NOMO-1 treated with dmso at 0.1 percent for 144 hours (cell line): ENCODE data around the gene IL15RA.
"Not testable (repeated sequence)": the region's sequence is repeated elsewhere in the genome, so short reads cannot be mapped to it uniquely, and the experiment has no call there.

Experiments used
- DNase-seq: peaks from one replicate; lab custom pipeline; 2025; ENCODE audit not compliant: unreplicated experiment; lab: John Stamatoyannopoulos, UW

IL15RA gene

DNA sequence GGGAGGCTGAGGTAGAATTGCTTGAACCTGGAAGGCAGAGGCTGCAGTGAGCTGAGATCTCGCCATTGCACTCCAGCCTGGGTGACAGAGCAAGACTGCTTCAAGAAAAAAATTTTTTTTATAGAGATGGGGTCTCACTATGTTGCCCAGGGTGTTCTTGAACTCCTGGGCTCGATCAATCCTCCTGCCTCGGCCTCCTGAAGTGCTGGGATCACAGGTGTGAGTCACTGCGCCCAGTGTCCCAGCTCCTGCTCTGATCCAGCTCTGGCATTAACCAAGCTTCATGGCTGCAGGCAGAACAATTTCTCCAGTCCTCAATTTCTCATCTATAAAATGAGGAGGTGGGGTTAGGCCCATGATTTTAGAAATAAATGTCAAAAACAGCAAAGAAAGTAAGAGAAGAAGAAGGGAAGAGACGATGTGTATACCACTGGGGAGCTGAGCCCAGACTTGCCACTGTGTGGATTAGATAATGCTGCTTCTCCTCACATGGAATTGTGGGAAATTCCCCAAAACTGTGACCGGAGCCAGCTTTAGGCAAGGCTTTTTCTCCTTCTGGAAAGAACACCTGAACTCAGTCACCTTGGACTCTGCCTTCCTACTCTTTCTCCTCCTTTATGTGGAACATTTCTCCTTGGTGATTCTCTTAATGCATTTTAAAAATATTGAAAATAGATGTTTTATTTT lies 25.5 kb downstream of the IL15RA start:
- no peak for DNase-seq

DNA sequence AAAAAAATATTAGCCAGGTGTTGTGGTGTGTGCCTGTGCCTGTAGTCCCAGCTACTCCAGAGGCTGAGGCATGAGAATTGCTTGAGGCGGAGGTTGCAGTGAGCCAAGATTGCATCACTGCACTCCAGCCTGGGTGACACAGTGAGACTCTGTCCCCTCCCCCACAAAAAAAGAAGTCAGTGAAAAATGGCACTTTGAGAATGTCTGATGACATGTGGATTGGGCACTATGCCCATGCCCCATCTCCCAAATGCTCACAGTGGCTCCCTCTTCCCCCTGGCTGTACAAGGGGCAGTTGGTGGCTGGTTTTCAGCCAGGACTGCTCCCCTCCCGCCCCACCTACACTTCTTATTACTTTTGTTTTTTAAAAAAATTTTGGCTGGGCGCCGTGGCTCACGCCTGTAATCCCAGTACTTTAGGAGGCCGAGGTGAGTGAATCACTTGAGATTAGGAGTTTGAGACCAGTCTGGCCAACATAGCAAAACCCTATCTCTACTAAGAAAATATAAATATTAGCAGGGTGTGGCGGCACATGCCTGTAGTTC lies 26.1 kb downstream of the IL15RA start:
- no peak for DNase-seq

DNA sequence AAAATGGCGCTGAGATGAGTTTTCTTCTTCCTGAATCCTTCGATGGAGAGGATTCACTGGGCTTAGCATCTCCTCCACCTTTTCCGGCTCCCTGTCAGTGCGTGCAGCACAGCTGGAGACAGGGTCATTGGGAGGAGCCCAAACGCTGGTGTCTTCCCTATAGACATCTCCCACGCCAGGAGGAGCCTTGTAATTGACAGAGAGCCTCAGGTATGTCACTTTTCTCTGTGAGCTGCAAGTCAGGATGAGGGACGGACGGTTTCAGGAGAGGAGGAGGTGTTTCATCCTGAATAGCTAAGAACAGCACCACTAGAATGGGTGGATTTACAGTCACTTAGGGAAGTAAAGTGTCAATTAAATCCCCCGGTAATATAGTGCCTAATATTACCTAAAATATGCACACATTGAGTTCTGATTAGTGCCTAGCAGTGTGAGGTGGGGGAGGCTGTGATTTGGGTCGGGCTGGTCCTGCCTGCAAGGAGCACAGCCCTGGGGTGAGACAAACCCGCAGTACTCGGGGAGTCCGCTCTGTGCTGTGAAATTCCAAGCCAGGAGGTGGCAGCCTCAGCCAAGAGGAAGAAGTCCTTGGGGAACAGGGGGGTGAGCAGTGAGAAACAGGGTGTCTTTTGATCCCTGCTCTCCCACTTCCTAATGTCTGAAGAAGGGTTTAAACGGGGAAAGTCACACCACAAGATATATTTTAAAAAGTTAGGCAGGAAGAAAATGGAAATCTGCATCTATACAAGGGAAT lies 28.2 kb downstream of the IL15RA start:
- DNase-seq, result no peak

DNA sequence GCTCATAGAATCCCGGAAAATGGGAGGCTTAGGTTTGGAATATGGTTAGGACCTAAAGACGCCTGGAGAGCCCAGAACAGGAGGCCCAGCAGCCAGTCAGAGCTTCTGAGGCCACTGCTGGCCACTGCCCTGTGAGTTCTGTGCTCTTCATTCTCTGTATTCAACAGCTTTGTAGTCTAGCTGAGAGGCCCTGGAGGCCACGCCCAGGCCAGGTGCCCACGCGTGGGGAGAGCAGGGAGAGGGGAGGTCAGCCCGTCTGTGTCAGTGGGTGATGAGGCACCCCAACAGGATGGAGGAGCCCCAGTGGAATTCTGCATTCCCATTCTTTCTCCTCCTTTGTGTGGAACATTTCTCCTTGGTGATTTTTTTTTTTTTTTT lies 29.1 kb downstream of the IL15RA start:
- DNase-seq, result no peak

DNA sequence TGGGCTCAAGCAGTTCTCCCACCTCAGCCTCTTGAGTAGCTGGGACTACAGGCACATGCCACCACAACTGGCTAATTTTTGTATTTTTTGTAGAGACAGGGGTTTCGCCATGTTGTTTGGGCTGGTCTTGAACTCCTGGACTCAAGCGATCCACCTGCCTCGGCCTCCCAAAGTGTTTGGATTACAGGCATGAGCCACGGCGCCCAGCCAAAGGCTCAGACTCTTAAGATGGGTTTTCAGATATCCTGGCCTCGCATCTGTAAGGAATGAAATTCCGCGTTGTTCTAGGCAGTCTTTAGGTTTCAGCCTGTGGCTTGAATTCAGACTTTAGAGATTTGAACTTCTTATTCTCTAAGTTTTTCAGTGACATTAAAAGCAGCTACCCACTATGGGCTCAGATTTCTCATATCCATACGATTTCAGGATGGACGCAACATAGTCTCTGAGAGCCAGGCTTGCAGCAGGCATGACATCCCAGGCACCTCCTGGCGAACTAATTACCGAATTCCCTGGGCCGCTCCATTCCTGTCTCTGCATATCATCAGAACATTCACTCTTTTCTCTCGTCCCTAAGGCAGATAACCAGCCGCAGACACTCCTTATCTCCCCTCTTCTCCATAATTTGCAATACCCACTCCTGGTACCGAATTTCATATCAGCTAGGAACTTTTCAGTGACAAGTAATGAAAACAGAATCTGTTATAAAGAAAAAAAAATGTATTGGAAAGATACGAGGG lies 29.7 kb downstream of the IL15RA start:
- DNase-seq, result no peak

DNA sequence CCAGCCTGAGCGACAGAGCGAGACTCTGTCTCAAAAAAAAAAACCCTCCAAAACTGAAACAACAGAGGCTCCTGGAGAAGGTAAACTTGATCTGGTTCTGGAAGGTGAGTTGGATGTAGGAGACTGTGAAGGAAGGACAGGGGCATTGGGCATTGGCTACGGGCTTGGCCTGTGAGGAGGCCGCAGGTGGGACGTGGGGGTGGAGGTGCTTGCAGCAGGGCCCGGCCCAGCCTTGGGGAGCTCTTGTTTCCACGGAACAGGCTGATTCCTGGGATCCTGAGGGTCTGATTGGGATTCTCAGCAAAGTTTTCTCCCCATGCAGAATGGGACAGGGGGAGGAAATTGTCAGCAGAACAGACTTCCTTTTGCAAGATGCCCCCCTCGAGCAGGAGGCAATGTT lies 30.6 kb downstream of the IL15RA start:
- DNase-seq, result no peak

DNA sequence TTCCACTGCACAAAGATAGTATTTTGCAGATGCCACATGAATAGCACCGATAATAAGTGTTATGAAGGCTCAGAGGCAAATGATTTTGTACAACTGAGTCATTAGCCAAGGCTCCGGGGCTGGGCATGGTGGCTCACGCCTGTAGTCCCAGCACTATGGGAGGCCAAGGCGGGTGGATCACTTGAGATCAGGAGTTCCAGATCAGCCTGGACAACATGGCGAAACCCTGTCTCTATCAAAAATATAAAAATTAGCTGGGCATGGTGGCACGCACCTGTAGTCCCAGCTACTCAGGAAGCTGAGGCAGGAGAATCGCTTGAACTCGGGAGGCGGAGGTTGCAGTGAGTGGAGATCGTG lies 30.9 kb downstream of the IL15RA start:
- DNase-seq, result not testable (repeated sequence)

DNA sequence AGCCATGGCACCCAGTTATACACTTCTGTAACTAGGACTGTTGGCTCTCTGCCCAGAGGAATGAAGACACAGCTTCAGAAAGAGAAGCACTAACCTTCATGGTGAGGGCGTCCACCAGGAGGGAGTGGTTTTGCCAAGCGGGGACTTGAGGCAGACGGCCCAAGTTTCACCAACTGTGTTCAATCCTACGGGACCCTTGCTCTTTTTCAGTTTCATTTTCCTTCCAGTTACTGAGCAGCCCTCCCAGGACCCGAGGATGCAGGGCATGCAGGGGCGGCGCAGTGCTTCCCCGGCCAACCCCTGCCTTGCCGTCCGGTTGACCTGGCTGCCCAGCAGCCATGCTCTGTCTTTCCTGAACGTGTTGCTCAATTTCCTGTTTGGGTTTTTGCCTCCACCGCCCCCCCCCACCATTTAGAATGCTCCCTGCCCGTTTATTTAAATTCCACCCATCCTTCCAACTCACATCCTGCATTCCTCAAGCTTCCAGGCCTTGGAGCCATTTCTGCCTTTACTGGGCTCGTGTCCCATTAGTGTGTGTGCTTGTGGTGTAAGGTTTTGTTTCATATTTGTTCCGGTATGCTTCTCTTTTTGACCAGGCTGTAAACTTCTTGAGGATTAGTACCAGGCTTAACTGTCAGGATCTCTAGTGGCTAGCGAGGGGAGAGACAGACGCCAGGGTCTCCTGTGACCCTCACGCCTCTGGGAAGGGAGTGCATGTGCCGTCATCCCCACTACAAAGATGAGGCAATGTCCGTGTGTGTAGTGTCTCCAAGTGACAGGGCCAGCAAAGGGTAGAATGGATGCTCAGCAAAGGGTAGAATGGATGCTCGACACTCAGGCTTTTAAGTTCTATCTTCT lies 31.6 kb downstream of the IL15RA start:
- DNase-seq, result peak; percentile 6

DNA sequence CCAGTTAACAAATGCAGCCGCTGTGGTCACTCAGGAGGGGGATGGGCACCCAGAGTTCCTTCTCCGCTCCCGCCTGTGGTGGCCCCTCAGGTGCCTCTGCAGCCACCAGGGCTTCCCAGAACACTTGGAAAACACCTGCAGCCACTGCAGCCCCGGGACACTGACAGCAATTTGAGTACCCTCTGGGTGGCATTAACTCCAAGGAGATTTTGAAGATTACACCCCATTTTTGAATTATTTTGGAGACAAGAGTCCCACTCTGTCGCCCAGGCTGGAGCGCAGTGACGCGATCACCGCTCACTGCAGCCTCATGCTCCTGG lies 32.2 kb downstream of the IL15RA start:
- DNase-seq, result no peak

DNA sequence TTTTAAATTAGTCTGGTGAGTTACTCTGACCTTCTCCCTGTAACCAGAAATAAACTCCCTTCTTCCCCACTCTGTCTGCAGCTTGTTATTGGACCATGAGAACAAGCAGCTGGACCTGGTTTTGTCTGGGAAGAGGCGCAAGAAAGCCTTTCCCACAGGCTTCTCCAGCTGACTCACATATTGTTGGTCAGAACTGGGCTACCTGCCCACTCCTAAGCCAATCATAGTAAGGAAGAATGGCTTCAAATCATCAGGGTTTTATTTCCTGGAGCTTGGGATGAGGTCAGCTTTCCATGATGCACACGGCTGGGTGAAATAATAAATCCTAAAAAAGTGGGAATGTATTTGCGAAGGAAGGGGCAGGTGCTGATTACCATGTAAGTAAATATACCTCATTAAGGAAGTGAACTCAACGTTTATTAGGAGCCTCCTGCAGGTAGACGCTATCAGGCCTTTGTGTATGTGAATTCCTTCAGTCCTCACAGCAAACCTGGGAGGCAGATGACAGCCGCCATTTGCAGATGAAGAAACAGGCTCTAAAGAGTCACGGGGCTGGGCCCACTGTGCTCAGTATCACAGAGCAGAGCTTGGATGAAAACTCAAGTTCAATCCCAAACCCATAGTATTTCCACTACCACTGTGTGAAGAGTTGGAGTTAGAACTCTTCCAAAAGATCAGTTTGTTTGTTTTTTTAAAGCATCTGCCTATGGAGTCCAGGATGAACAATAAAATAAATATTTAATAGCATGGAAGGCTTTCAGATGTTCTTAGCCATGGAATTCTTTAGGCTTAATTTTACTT lies 32.8 kb downstream of the IL15RA start:
- DNase-seq, result no peak

DNA sequence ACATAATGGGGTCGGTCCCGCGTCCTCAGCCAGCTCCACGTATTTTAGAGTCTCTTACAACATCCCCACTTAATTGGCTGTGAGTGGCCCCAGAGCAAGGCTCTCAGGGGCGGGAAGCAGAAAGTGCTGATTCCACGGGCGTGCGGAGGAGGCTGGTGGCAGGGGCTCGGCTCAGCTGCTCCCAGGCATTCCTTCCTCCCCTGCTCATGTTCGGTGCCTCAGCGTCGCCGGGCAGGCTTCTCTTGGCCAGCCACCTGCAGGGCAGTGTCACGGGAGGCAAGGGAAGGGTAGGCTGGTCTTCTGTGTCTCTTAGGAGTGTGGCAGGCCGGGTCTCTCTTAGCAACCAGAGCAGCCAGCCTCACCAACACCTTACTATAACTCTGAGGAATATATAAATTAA lies 33.8 kb downstream of the IL15RA start:
- DNase-seq, result no peak

DNA sequence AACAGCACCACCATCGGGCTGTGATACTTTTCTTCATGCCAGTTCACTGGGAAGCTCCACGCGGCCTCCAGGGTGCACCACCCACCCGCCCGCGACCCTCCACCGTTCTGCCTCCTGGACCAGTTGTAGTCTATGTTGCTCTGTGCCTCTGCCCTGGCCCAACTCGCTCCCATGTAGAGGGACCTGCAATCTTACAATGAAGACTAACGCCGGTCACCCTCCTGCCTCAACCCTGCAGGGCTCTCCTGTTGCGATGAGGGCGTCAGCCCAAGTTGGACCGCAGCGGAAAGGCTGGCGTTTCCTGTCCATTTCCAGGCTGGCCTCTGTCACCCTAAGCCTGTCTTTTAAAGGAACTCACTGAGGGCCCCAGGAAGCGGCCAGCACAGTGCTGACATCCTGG lies 34.9 kb downstream of the IL15RA start:
- DNase-seq, result no peak

DNA sequence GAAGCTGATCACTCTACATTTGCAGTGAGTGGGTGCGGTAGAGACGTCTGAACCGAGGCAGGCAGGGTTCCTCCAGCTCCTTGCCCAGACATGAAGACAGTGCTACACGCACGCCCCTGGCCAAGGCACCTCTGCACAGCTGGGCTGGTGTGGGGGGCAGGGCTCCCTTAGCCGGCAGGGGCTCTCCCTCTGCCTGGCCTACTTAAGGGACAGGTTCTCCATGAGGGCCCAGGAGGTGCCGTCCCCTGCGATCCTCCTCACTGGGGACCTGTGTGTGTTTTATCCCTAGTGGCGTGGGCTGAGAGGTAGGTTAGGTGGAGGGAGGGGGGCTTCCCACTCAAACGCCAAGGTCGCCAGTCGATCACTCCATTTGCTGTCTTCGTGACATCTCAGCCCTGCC lies 35.3 kb downstream of the IL15RA start:
- DNase-seq, result no peak

DNA sequence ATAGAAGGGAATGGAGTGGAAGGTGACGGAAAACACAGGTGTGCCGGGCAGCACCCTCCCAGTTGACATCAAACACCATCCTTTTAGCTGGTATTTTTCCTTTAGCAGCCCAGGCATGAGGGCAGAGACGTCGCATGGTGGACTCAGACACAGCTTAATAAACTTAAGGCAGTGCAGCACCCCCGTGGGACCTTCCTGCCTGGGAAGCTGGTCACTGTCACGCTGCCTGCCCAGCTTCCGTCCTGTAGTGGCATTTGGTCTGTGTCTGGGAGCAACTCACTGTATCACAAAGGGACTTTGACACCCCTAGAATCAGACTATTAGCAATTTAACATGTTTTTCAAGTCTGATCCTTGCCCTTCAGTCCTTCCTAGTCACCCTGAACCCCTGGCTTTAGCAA lies 35.8 kb downstream of the IL15RA start:
- no peak for DNase-seq

DNA sequence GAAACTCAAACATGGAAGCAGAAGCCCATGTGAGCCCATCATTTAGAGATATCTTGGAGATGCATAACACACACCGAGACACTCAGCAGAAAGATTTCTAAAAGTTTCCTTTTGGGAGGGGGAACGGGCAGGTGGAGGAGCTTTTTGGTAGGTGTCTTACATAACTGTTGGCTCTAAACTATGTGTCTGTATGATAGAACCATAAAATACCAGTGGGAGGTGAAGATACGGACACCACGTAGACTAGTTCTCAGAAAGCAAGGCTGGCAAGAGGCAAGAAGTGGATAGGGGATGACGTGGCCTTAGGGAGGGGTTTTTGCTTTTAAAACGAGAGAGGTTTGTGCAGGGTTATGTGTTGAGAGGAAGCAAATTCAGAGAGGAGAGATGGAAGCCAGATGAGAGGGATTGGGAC lies 36.5 kb downstream of the IL15RA start:
- no peak for DNase-seq

DNA sequence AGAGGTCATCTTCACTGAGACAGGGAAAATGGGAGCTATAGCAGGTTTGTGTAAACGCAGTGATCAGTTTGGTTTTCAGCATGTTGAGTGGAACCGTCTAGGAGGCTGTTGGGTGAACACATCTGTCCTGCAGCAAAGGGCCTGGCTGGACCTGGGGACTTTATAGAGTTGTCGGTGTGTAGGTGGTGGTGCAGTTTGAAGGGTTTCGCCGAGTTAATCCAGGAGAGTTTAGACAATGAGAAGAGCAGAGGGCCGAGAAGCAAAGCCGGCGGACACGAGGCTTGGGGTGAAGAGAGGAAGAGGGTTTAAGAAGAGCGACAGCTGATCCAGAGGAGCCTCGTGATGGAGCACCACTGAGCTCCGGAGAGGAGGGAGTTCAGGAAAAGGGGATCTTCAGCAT lies 39.1 kb downstream of the IL15RA start:
- no peak for DNase-seq

DNA sequence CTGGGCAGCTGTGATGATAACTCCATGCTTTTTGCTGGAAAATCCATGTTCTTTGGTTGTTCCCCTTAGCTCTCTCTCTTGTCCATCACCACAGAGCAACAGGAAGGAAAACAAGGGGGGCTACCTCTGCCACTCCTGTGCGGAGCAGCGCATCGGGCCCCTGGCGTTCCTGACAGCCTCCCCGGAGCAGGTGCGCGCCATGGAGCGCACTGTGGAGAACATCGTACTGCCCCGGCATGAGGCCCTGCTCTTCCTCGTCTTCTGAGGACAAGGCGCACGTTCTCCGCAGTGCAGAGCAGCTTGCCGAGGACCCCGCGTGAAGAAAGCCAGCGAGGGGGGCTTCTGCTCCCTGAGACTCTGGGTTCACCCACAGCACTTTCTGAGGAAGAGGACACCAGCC lies 40.3 kb downstream of the IL15RA start:
- DNase-seq, result no peak

DNA sequence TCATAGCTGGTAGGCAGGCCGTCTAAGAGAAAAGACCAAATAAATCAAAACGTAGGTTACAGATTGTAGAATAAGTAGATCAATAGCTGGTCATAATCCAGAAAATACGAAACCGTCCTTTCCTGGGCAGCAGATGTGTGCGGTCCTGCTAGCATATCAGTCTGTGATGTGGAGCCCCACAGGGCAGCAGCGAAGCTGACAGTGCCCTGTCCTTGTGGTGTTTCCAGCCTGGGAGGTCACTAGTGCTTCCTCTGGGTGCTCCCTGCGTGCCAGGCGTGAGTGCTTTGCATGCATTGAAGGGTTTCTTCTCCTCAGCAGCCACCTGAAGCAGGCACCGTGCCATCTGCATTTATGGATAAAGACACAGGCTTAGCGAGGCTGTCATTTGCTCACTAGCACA lies 41.7 kb downstream of the IL15RA start:
- no peak for DNase-seq

DNA sequence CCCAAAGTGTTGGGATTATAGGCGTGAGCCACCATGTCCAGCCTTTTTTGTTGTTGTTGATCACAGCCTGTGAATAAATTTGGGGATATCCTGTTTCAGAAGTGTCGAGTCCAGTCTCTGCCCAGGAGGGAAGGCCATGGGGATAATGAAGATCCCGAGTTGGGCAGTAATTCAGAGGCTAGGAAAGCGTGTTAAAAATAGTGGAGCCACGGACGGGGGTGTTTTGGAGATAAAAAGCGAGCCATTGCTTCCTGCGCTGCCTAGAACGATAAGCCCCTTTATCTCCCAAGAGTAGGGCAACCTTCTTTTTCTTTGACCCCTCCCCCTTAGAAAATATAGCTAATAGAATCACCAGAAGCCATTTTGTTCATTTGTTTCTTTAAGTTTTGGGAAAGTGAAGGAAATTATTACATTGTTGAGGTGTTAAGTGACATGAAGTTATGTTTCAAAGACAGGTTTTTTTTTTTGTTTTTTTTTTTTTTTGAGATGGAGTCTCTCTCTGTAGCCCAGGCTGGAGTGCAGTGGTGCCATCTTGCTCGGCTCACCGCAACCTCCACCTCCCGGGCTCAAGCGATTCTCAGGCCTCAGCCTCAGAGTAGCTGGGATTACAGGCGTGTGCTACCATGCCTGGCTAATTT lies 43.3 kb downstream of the IL15RA start:
- DNase-seq, result no peak

DNA sequence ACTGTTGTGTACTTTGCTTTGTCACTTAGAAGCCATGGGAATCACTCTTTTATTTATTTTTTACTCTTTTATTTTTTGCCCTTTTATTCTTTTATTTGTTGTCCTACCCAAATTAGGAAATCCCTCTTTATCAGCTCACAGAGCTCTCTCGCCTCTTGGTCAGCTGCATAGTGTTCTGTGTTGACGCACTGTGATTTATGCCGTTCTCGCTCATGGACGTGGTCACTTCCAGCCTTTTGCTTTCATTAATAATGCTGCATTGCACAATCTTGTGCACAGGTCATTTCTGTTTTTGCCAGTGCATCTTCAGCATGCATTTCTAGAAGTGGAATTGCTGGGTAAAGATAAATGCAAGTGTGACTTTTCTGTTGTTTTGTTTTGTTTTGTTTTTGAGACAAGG lies 45.0 kb downstream of the IL15RA start:
- DNase-seq, result no peak
